ENCODE data around the gene MRTFB.
"Not testable (repeated sequence)": the region's sequence is repeated elsewhere in the genome, so short reads cannot be mapped to it uniquely, and the experiment has no call there.

The MRTFB gene

DNA sequence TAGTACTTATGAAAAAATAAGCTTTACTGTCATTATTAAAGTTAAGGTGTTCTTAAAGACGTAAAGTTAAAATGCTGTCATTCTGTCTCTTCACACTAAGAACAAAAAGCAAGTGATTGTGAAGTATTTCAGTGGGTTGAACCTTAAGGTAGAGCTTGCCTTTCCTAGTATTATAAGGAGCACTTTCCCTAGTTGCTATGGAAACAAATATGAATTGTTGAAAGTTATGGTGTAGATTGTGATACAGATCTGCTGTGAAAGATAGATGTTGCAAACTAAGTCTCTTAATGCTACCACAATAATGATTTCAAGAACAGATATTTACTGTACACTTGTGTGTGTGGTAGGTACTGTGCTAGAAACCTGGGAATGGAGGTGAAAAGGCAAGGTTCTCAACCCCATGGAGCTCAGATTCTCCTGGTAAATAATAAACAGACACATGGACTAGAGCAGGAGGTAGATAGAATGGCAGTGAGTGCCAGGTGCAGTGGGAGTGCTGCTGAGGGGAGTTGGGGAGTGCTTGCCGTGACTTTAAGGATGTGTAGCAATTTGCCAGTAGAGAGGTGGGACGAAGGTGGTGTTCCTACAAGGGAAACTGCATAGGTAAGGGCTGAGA lies 34.7 kb downstream of the MRTFB start:
- no peak for FAIRE-seq

DNA sequence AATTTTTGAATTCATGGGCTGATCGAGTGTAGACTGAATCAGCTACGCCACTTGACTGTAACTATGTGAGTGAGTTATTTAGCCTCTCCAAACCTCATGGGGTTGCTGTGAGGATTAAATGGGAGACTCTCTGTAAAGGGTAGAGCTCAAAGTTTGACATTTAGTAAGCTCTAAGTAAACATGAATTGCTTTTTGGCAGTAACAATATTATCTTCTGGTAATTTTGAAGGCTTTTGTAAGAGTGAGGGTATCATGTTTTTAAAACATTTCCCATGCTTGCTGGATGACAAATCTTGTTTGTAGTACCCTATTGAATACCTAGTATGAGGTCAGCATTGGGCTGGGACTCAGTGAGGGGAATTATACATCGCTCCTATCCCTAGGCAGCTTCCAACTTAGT lies 35.3 kb downstream of the MRTFB start:
- FAIRE-seq: no peak

DNA sequence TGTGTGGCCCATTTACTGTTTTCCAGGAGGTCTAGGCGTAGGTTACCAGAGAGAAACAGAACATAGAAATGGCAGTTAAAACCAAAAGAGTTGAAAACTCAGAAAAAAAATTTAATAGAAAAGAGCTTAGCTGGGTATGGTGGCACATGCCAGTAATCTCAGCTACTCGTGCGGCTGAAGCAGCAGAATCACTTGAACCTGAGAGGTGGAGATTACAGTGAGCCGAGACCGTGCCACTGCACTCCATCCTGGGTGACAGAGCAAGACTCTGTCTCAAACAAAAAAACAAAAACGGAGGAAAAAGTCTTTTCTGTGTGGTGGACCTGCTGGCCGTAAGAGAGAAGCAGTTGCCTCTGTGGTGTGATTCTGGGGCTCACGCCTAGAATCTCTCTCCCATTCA lies 35.8 kb downstream of the MRTFB start:
- FAIRE-seq: no peak

GRCh38 chr16:14109077-14109775 lies 38.1 kb downstream of the MRTFB start:
- no peak for FAIRE-seq

GRCh38 chr16:14109782-14110727 lies 38.9 kb downstream of the MRTFB start:
- FAIRE-seq: no peak

DNA sequence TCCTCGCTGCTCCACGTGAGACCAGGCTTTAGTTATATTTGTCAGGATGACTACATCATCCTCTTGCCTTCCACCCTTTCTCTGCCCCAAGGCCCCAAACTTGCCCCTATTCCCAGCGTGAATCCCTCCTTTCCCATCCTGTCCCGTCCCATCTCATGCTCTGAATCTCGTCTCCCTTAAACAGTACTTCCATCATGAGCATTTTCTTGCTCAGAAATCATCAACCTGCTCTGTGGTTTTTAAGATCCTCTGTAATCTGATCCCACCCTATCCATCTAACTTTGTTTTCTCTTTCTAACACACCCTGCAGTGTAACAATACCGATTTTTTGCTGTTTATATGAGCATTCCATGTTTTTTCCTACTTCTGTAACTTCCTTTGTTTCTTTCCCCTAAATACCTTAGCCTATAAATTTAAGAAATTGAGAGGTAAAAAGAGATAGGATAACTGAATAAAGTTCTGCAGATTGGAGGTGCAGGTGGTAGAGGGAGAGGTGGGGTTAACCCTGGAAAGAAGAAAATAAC lies 39.7 kb downstream of the MRTFB start:
- no peak for FAIRE-seq

GRCh38 chr16:14111713-14112538 lies 40.8 kb downstream of the MRTFB start:
- no peak for FAIRE-seq

- FAIRE-seq: no peak
These were observed 41.4 kb downstream of the MRTFB start for GRCh38 chr16:14112539-14112856.

DNA sequence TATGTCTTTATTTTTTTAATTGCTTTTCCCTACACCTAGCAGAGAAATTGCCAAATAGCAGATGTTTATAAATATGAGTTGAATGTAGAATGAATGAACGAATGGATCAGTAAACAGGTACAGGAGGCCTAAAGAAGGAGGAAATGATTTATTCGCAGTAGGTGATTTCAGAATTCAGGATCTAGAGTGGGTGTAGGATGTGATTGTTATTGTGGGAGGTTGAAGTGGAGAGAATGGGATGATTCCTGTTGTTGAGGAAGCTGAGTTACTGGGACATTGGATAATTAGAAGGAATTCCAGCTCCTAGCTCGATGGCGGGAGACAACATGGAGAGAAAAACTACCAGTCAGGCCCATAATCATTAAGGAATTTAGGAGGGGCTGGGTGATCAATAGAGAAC lies 42.2 kb downstream of the MRTFB start:
- no peak for FAIRE-seq

DNA sequence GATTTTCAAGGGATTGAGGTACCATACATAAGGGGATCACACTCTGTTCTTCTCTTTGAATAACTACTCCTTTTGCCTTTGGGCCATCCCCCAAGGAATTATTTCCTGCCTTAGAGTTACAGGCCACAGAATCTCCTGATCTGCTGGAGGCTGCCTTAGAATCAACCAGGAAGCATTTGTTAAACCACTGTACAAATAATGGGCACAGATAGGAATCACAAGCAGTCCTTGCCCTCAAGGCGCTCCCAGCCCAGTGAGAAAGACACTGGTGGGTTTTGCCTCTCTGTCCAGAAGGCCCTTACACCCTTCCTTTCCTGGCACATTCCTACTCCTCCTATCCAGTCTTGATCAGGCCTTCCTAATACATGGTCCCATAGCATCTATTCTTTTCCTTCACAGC lies 45.9 kb downstream of the MRTFB start:
- FAIRE-seq: no peak

GRCh38 chr16:14119799-14120198 lies 48.7 kb downstream of the MRTFB start:
- no peak for FAIRE-seq

DNA sequence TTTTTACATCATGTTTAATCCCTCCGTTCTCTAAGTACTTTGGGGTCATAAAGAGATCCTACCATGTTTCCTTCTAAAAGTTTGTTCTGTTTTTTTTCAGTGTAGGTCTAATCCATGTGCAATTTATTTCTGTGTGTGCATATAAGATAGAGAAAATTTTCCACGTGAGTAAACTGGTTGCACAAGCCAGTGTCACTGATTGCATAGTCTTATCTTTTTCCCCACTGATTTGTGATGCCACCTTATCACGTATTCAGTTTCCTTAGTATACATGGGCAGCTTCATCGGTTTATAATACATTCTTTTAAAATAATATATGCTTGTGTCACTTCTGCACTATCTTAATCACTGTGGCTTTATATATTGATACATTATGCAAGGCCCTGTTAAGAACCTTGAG lies 49.2 kb downstream of the MRTFB start:
- FAIRE-seq: no peak

GRCh38 chr16:14121142-14121541 lies 50.0 kb downstream of the MRTFB start:
- FAIRE-seq: no peak

DNA sequence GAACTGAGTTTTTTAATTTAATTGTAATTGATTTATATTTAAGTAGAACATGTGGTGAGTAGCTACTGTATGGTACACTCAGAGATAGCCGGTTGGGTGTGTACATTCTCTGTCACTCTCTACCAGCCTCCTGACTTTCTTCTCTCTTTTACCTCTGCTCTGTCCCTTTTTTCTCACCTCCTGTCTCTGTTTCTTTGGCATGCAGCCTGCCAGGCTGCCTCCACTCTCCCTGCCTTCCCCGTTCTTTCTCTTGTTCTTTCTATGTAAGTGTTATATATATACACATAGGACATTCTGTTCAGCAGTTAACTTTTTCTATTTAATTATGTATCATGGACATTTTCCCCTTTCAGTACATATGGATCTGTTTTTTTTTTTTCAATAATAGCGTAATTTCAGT lies 50.8 kb downstream of the MRTFB start:
- no peak for FAIRE-seq

- not testable (repeated sequence) for FAIRE-seq
These were observed 51.3 kb downstream of the MRTFB start for GRCh38 chr16:14122430-14122829.

GRCh38 chr16:14125000-14125681 lies 54.0 kb downstream of the MRTFB start:
- no peak for FAIRE-seq

DNA sequence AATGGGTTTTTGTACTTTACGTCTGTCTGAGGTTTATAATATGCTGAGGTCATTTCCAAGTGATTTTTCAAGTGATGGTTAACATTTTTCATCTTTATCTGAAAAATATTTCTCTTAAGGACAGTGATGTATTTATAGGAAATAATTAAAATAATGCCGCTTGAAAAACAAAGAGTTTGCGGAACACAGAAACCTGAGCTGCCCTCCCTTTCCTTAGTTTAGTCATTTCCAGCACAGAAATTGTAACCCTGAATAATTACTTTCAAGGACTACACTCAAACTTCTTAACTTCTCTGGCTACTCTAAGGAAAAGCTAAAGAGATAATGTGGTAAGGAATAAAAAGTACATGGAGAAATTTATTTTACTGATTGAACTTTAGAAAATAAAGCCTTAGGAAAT lies 54.6 kb downstream of the MRTFB start:
- no peak for FAIRE-seq

DNA sequence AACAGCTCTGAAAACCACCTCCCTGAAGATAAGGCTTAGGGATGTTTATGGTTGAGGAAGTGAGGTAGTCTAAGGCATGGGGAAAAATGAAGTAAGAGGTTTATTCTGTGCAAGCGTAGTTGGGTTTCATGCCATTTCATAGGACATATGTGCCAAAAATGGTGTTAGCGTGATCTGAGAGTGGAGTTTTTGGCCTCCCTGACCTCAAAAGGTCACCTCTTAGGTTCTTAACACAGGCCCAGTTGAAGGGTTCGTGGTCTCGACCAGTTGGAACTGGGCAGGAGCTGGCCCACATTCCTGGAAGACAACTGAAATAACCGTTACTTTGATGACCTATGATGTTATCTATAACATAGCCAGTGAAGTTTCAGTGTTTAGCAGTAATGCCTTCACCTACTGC lies 57.0 kb downstream of the MRTFB start:
- no peak for FAIRE-seq

DNA sequence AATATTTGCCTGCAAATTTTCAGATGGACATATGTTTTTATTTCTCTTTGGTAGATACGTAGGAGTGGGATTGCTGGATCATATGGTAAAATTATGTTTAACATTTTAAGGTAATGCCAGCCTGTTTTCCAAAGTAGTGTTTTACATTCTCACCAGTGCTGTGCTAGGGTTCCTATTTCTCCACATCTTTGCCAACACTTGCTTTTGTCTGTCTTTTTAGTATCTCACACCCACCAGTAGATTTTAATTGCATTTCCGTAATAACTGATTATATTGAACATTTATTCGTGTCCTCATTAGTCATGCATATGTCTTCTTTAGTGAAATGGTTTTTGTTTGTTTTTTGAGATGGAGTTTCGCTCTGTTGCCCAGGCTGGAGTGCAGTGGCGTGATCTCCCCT lies 58.4 kb downstream of the MRTFB start:
- no peak for FAIRE-seq

- no peak for FAIRE-seq
These were observed 60.9 kb downstream of the MRTFB start for GRCh38 chr16:14131774-14132695.

DNA sequence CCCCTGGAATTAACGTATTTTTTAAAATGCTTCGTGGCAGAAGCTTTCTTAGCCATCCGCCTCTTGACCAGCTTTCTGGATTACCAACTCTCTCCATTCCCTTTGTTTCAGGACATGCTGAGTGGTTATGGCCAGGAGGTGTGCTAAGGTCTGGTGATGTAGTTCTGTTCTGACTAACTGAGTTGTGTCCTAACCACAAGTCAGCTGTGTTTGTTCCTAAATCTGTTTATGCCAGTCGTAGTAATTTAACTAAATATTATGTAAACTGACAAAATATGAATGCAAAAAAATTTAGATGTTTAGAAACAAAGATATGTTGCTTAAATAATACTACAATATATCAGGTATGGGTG lies 61.6 kb downstream of the MRTFB start:
- FAIRE-seq: no peak

Data from G401.6 (cell line).